Stimulated activated CD8-positive, alpha-beta memory T cell treated with anti-CD3 and anti-CD28 coated beads, Interleukin-15, amount 100 ng/mL, for 24 hours (primary cell): ENCODE measurements around the gene GABPB1.

Experiments
- DNase-seq: peaks from one replicate; pipeline ENCODE4 v3.0.0-alpha.2; 2020; ENCODE audit warnings: low read depth

The GABPB1 gene

GRCh38 chr15:50277370-50277769, 77.6 kb downstream of the GABPB1 start:
- DNase-seq, result no peak

GRCh38 chr15:50275908-50276307, 79.1 kb downstream of the GABPB1 start:
- DNase-seq, result no peak

GRCh38 chr15:50275091-50275490, 79.9 kb downstream of the GABPB1 start:
- no peak for DNase-seq

- no peak for DNase-seq
Observed at GRCh38 chr15:50267577-50267976, 87.4 kb downstream of the GABPB1 start.

GRCh38 chr15:50265620-50266019, 89.4 kb downstream of the GABPB1 start, which contains the start of gene HDC:
Gene HDC (minus strand): TSS chr15:50265726. CDS start chr15:50265623, 103 bp downstream.
- no peak for DNase-seq

GRCh38 chr15:50262533-50262932, 92.5 kb downstream of the GABPB1 start:
- no peak for DNase-seq

- DNase-seq, result no peak
Observed at GRCh38 chr15:50261981-50262380, 93.0 kb downstream of the GABPB1 start.

GRCh38 chr15:50260969-50261496, 94.0 kb downstream of the GABPB1 start:
- no peak for DNase-seq

- DNase-seq, result no peak
Observed at GRCh38 chr15:50259276-50259675, 95.7 kb downstream of the GABPB1 start.

- no peak for DNase-seq
Observed at GRCh38 chr15:50257924-50258323, 97.1 kb downstream of the GABPB1 start.

- no peak for DNase-seq
Observed at GRCh38 chr15:50257332-50257731, 97.7 kb downstream of the GABPB1 start.

- DNase-seq, result no peak
Observed at GRCh38 chr15:50256188-50257041, 98.6 kb downstream of the GABPB1 start.

GRCh38 chr15:50252556-50252955, 102.4 kb downstream of the GABPB1 start:
- no peak for DNase-seq

- no peak for DNase-seq
Observed at GRCh38 chr15:50251638-50252182, 103.3 kb downstream of the GABPB1 start.

GRCh38 chr15:50250760-50251394, 104.1 kb downstream of the GABPB1 start:
- DNase-seq, result no peak

- no peak for DNase-seq
Observed at GRCh38 chr15:50249704-50250103, 105.3 kb downstream of the GABPB1 start.

GRCh38 chr15:50248994-50249582, 105.9 kb downstream of the GABPB1 start:
- DNase-seq, result no peak

GRCh38 chr15:50247819-50248655, 107.0 kb downstream of the GABPB1 start:
- no peak for DNase-seq

GRCh38 chr15:50246631-50247030, 108.4 kb downstream of the GABPB1 start:
- DNase-seq, result no peak

- DNase-seq, result no peak
Observed at GRCh38 chr15:50244959-50245624, 109.9 kb downstream of the GABPB1 start.

GRCh38 chr15:50244153-50244552, 110.8 kb downstream of the GABPB1 start:
- DNase-seq, result no peak
